ENCODE data around the gene RGS3.

Gene RGS3

GRCh38 chr9:113608082-113608685 is 144.7 kb downstream of the RGS3 start:
- no peak for TF ChIP-seq ZFP3 (CRISPR knock-in tag; IDR thresholded peaks at IDR 0.05)
- TF ChIP-seq, protein P1, sequence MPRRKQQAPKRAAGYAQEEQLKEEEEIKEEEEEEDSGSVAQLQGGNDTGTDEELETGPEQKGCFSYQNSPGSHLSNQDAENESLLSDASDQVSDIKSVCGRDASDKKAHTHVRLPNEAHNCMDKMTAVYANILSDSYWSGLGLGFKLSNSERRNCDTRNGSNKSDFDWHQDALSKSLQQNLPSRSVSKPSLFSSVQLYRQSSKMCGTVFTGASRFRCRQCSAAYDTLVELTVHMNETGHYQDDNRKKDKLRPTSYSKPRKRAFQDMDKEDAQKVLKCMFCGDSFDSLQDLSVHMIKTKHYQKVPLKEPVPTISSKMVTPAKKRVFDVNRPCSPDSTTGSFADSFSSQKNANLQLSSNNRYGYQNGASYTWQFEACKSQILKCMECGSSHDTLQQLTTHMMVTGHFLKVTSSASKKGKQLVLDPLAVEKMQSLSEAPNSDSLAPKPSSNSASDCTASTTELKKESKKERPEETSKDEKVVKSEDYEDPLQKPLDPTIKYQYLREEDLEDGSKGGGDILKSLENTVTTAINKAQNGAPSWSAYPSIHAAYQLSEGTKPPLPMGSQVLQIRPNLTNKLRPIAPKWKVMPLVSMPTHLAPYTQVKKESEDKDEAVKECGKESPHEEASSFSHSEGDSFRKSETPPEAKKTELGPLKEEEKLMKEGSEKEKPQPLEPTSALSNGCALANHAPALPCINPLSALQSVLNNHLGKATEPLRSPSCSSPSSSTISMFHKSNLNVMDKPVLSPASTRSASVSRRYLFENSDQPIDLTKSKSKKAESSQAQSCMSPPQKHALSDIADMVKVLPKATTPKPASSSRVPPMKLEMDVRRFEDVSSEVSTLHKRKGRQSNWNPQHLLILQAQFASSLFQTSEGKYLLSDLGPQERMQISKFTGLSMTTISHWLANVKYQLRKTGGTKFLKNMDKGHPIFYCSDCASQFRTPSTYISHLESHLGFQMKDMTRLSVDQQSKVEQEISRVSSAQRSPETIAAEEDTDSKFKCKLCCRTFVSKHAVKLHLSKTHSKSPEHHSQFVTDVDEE (CRISPR knock-in tag; IDR thresholded peaks at IDR 0.05), result no peak
- TF ChIP-seq ZC3H10 (CRISPR knock-in tag; IDR thresholded peaks at IDR 0.05), result no peak
- no peak for TF ChIP-seq POU6F1 (CRISPR knock-in tag; IDR thresholded peaks at IDR 0.05; ENCODE audit: borderline replicate concordance, low read depth)
- TF ChIP-seq ZNF8 (CRISPR knock-in tag; IDR thresholded peaks at IDR 0.05), result no peak
- no peak for TF ChIP-seq BACH2 (CRISPR knock-in tag; IDR thresholded peaks at IDR 0.05; ENCODE audit: borderline replicate concordance)
- TF ChIP-seq TCF4 (CRISPR knock-in tag; IDR thresholded peaks at IDR 0.05; ENCODE audit: borderline replicate concordance), result no peak
- TF ChIP-seq RARB (CRISPR knock-in tag; IDR thresholded peaks at IDR 0.05), result no peak
- no peak for TF ChIP-seq OSR1 (CRISPR knock-in tag; IDR thresholded peaks at IDR 0.05)
- TF ChIP-seq ZNF70 (CRISPR knock-in tag; IDR thresholded peaks at IDR 0.05), result no peak
- TF ChIP-seq ESRRG (CRISPR knock-in tag; IDR thresholded peaks at IDR 0.05), result no peak
- no peak for TF ChIP-seq CSDC2 (CRISPR knock-in tag; IDR thresholded peaks at IDR 0.05)
- no peak for TF ChIP-seq ARNTL (CRISPR knock-in tag; IDR thresholded peaks at IDR 0.05; ENCODE audit: borderline replicate concordance, low read depth)
- TF ChIP-seq, protein P2, sequence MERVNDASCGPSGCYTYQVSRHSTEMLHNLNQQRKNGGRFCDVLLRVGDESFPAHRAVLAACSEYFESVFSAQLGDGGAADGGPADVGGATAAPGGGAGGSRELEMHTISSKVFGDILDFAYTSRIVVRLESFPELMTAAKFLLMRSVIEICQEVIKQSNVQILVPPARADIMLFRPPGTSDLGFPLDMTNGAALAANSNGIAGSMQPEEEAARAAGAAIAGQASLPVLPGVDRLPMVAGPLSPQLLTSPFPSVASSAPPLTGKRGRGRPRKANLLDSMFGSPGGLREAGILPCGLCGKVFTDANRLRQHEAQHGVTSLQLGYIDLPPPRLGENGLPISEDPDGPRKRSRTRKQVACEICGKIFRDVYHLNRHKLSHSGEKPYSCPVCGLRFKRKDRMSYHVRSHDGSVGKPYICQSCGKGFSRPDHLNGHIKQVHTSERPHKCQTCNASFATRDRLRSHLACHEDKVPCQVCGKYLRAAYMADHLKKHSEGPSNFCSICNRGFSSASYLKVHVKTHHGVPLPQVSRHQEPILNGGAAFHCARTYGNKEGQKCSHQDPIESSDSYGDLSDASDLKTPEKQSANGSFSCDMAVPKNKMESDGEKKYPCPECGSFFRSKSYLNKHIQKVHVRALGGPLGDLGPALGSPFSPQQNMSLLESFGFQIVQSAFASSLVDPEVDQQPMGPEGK (CRISPR knock-in tag; IDR thresholded peaks at IDR 0.05; ENCODE audit: borderline replicate concordance), result no peak
- TF ChIP-seq ZNF565 (CRISPR knock-in tag; conservative IDR thresholded peaks at IDR 0.05; ENCODE audit: low read depth), result no peak
- no peak for TF ChIP-seq GLIS3 (CRISPR knock-in tag; IDR thresholded peaks at IDR 0.05)
- no peak for TF ChIP-seq CREB5 (CRISPR knock-in tag; IDR thresholded peaks at IDR 0.05; ENCODE audit: low read depth)
- TF ChIP-seq ISL1 (CRISPR knock-in tag; IDR thresholded peaks at IDR 0.05), result no peak
- no peak for TF ChIP-seq SNAI2 (CRISPR knock-in tag; IDR thresholded peaks at IDR 0.05)
- TF ChIP-seq CSRNP3 (CRISPR knock-in tag; IDR thresholded peaks at IDR 0.05), result no peak
- ATAC-seq, result no peak

DNA sequence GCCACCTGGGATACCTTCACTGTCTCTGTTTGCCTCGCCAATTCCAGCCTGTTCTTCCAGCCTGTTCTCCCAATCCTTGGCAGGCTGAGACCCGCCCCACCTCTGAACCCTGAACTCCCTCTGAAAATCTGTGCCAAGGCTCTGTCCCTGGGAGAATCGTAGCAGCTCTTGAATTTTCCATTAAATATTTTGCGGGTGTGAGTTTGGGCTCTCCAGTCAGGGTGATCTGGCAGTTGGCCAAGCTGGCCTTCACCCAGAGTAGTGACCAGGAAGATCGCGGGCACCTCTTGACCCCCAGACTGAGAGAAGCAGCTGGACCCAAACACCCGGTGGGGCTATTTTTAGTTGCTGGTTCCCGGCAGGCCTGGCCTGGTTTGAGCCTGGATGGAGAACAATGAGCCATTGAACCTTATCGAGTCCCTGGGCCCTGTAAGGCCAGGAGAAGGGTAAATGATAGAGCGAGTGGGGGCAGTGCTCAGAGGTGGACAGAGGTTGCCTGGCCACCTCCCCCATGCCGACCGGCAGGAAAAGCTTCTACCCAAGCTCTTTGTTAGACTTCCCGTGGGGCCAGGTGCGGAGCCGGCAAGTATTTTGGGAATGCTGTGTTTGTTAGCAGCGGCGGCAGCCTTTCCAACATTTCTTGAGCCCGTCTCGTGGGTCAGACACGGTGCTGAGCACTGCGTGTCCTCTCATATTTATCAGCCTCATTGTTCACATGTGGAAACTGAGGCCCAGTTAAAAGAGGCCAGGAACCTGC is 146.2 kb downstream of the RGS3 start:
- no peak for ATAC-seq
- no peak for TF ChIP-seq OSR1 (CRISPR knock-in tag; IDR thresholded peaks at IDR 0.05)
- no peak for TF ChIP-seq ZNF70 (CRISPR knock-in tag; IDR thresholded peaks at IDR 0.05)
- TF ChIP-seq ZFP3 (CRISPR knock-in tag; IDR thresholded peaks at IDR 0.05), result peak; percentile 12; the same call in 1 of the 2 replicates
